GM04504 (cell line): ENCODE results near the gene CYP27A1.

Experiments used
- DNase-seq: peaks from one replicate; pipeline ENCODE4 v3.0.0-alpha.2; 2012; ENCODE audit warnings: low read depth

Gene CYP27A1

GRCh38 chr2:218773881-218774280 is 8.1 kb upstream of the CYP27A1 start:
- DNase-seq = no peak

GRCh38 chr2:218776488-218776887 is 5.5 kb upstream of the CYP27A1 start:
- no peak for DNase-seq

- DNase-seq = no peak
Measured at GRCh38 chr2:218777276-218777990, 4.5 kb upstream of the CYP27A1 start.

GRCh38 chr2:218780046-218780445 is 1.9 kb upstream of the CYP27A1 start:
- no peak for DNase-seq

- DNase-seq = no peak
Measured at GRCh38 chr2:218780851-218781690, 876 bp upstream of the CYP27A1 start.

- no peak for DNase-seq
Measured at GRCh38 chr2:218782528-218782844, 539 bp downstream of the CYP27A1 start.

- DNase-seq = no peak
Measured at GRCh38 chr2:218783688-218784087, 1.7 kb downstream of the CYP27A1 start.

GRCh38 chr2:218785103-218785502 is 3.2 kb downstream of the CYP27A1 start:
- DNase-seq = no peak

GRCh38 chr2:218786133-218786532 is 4.2 kb downstream of the CYP27A1 start:
- no peak for DNase-seq

- no peak for DNase-seq
Measured at GRCh38 chr2:218788529-218789255, 6.7 kb downstream of the CYP27A1 start.

- DNase-seq = no peak
Measured at GRCh38 chr2:218792433-218792832, 10.5 kb downstream of the CYP27A1 start.

- DNase-seq = no peak
Measured at GRCh38 chr2:218796691-218797090, 14.7 kb downstream of the CYP27A1 start.

GRCh38 chr2:218798767-218799504 is 17.0 kb downstream of the CYP27A1 start:
- DNase-seq = no peak

GRCh38 chr2:218799990-218800389 is 18.0 kb downstream of the CYP27A1 start:
- DNase-seq = no peak

- no peak for DNase-seq
Measured at GRCh38 chr2:218802386-218802994, 20.5 kb downstream of the CYP27A1 start.

- no peak for DNase-seq
Measured at GRCh38 chr2:218804817-218805216, 22.9 kb downstream of the CYP27A1 start.

- no peak for DNase-seq
Measured at GRCh38 chr2:218805627-218806026, 23.7 kb downstream of the CYP27A1 start.

- DNase-seq = peak; percentile 98
Measured at GRCh38 chr2:218806346-218806978, 24.5 kb downstream of the CYP27A1 start.

- DNase-seq = no peak
Measured at GRCh38 chr2:218807626-218808025, 25.7 kb downstream of the CYP27A1 start.

GRCh38 chr2:218809515-218809914 is 27.6 kb downstream of the CYP27A1 start:
- no peak for DNase-seq

GRCh38 chr2:218810256-218810655 is 28.3 kb downstream of the CYP27A1 start:
- DNase-seq = no peak
